GM18508 (cell line): ENCODE measurements around the gene ADH1C.
A peak's percentile ranks its signal among the peaks of the same experiment; 100 is the strongest.
"Not testable (repeated sequence)": the region's sequence is repeated elsewhere in the genome, so short reads cannot be mapped to it uniquely, and the experiment has no call there.

Source experiments
- ATAC-seq: cut with Tn5 transposase; IDR thresholded peaks from one replicate; pipeline ENCODE4 v1.9.1; 2021; ENCODE audit warnings: moderate number of reproducible peaks; ENCODE audit not compliant: insufficient read depth, unreplicated experiment

ADH1C gene

GRCh38 chr4:99359480-99360204, 7.1 kb upstream of the ADH1C start:
- no peak for ATAC-seq

- no peak for ATAC-seq
Measured at GRCh38 chr4:99357948-99358347, 5.4 kb upstream of the ADH1C start.

GRCh38 chr4:99356992-99357391, 4.4 kb upstream of the ADH1C start:
- ATAC-seq: peak; percentile 93

GRCh38 chr4:99356149-99356548, 3.6 kb upstream of the ADH1C start:
- not testable (repeated sequence) for ATAC-seq

- no peak for ATAC-seq
Measured at GRCh38 chr4:99351487-99351886, 1.1 kb downstream of the ADH1C start.

GRCh38 chr4:99349338-99349737, 3.2 kb downstream of the ADH1C start:
- ATAC-seq: no peak

GRCh38 chr4:99342624-99343023, 9.9 kb downstream of the ADH1C start:
- ATAC-seq: not testable (repeated sequence)

- no peak for ATAC-seq
Measured at GRCh38 chr4:99341426-99341825, 11.1 kb downstream of the ADH1C start.

- ATAC-seq: no peak
Measured at GRCh38 chr4:99339172-99339571, 13.4 kb downstream of the ADH1C start.

- no peak for ATAC-seq
Measured at GRCh38 chr4:99336553-99336952, 16.0 kb downstream of the ADH1C start.

- no peak for ATAC-seq
Measured at GRCh38 chr4:99334880-99335279, 17.7 kb downstream of the ADH1C start.

- ATAC-seq: no peak
Measured at GRCh38 chr4:99330648-99331047, 21.9 kb downstream of the ADH1C start.

- ATAC-seq: no peak
Measured at GRCh38 chr4:99329876-99330275, 22.7 kb downstream of the ADH1C start.

GRCh38 chr4:99324979-99325378, 27.6 kb downstream of the ADH1C start:
- ATAC-seq: no peak

GRCh38 chr4:99324361-99324760, 28.2 kb downstream of the ADH1C start:
- no peak for ATAC-seq

- no peak for ATAC-seq
Measured at GRCh38 chr4:99323756-99324155, 28.8 kb downstream of the ADH1C start.

GRCh38 chr4:99321241-99322191, 31.0 kb downstream of the ADH1C start, which contains the start of gene ADH1B:
Gene ADH1B, minus strand, starts transcription at chr4:99321401. Its CDS starts 70 bp downstream, at chr4:99321331.
- no peak for ATAC-seq

GRCh38 chr4:99317811-99318210, 34.7 kb downstream of the ADH1C start:
- not testable (repeated sequence) for ATAC-seq

- no peak for ATAC-seq
Measured at GRCh38 chr4:99317354-99317753, 35.2 kb downstream of the ADH1C start.

- no peak for ATAC-seq
Measured at GRCh38 chr4:99315839-99316238, 36.7 kb downstream of the ADH1C start.

- no peak for ATAC-seq
Measured at GRCh38 chr4:99314211-99314610, 38.3 kb downstream of the ADH1C start.
